Right lobe of liver (tissue), 4 donors: Measurements from ENCODE around the gene NOS3.

Experiments
- CTCF ChIP-seq, 4 donors: fragments of 200-600 bp in 3 of 4; fragments of 450-650 bp in 1 of 4; IDR thresholded peaks; one replicate each; pipeline versions ENCODE4 v1.5.1 to v1.8.0; 2016 to 2022; ENCODE audit warnings: antibody characterized with exemption in 4 of 4, mild to moderate bottlenecking in 2 of 4
- POLR2A ChIP-seq: fragments of 450-650 bp; IDR thresholded peaks from one replicate; pipeline ENCODE4 v1.6.1; 2017; ENCODE audit warnings: antibody characterized with exemption, mild to moderate bottlenecking
- donor health status: DM: no; HTN: no; CAD: no.
- donor health status: DM: no; HTN: no; CAD: no.
- donor health status: DM: no; HTN: yes; CAD: no.

DNA sequence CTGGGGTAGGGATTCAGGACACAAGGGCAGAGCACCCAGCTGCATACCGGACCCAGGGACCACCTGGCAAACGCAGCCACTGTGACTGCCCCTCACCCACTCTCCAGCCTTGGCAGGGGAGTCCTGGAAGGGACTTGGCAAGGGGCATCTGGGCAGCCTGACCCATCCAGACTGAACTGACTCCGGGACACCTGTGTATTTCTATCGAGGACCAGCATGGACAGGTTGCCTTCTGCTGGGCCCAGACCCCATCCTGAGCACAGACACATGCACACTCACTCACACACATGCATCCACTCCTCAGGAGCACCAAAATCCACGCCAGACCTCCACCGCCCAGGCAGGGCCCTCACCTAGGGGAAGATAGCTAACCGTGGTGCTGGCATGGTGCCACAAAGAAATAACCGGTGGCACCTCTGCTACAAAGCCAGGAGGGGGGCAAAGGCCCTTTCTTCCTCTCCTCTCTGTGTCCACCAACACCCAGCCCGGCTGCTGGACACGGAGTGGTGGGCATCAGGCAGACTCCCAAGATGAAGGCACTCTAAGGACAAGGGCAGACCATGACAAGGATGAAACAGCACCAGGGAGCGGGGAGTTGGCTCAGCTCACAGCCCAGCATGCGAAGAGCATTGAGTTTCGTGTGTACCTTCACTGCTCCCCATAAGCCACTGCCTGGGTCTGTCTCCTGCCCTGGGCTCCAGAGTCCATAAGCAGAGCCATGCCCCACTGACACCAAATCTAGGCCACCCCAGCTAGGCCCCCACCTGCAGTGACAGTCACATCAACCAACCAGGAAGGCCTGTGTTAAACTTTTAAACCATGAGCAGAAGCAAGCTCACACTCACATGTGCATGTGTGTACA, 48.0 kb upstream of the NOS3 start:
- TF ChIP-seq POLR2A: no peak
- no peak for TF ChIP-seq CTCF (IDR thresholded peaks at IDR 0.05)
